IPS-20b (cell line): ENCODE measurements around the gene EIF2A.
"Not testable (repeated sequence)": the region's sequence is repeated elsewhere in the genome, so short reads cannot be mapped to it uniquely, and the experiment has no call there.

Experiments
- H3K27ac ChIP-seq: one replicate; pipeline ENCODE4 v1.5.1; 2013; ENCODE audit warnings: low read length
- H3K27me3 ChIP-seq: 2 replicates; pipeline ENCODE4 v1.6.1; 2013; ENCODE audit warnings: mild to moderate bottlenecking, low read length, inconsistent platforms; ENCODE audit not compliant: insufficient read depth
- H3K36me3 ChIP-seq: 2 replicates; pipeline ENCODE4 v1.6.1; 2013; ENCODE audit warnings: low read depth, mild to moderate bottlenecking, inconsistent platforms, low read length, moderate library complexity; ENCODE audit not compliant: insufficient read depth
- H3K4me1 ChIP-seq: 2 replicates; pipeline ENCODE4 v1.6.1; 2013; ENCODE audit warnings: mild to moderate bottlenecking, control low read depth, inconsistent platforms, low read length, moderate library complexity; ENCODE audit not compliant: insufficient read depth
- H3K4me3 ChIP-seq: 2 replicates; pipeline ENCODE4 v1.5.1; 2013; ENCODE audit warnings: mild to moderate bottlenecking, low read length, inconsistent platforms
- H3K9ac ChIP-seq: 2 replicates; pipeline ENCODE4 v1.6.1; 2013; ENCODE audit warnings: low read depth, mild to moderate bottlenecking, inconsistent platforms, low read length, moderate library complexity
- H3K9me3 ChIP-seq: 2 replicates; pipeline ENCODE4 v1.6.1; 2013; ENCODE audit warnings: mild to moderate bottlenecking, low read depth, low read length, inconsistent platforms; ENCODE audit not compliant: insufficient read depth

EIF2A gene

GRCh38 chr3:150603980-150604319 lies 57.4 kb downstream of the EIF2A start:
- Histone ChIP-seq H3K4me3 (peak overlapping the region; percentile 75), H3K36me3 (peaks cover 12% of the 10 kb centered on the region; the same call in 1 of the 2 replicates), H3K27ac (no peak overlapping the region), H3K9ac (peak overlapping the region; percentile 84; the same call in 1 of the 2 replicates), H3K9me3 (no peaks in the 10 kb centered on the region), H3K27me3 (no peaks in the 10 kb centered on the region), H3K4me1 (peaks cover 29% of the 10 kb centered on the region)

GRCh38 chr3:150605998-150606641 lies 59.5 kb downstream of the EIF2A start:
- H3K27me3 ChIP-seq = no peaks in the 10 kb centered on the region
- peaks cover 13% of the 10 kb centered on the region for H3K4me1 ChIP-seq
- H3K9ac ChIP-seq = no peak overlapping the region
- no peak overlapping the region for H3K27ac ChIP-seq
- H3K9me3 ChIP-seq = no peaks in the 10 kb centered on the region
- H3K4me3 ChIP-seq = peak overlapping the region; percentile 32; the same call in 1 of the 2 replicates
- H3K36me3 ChIP-seq = peaks cover 12% of the 10 kb centered on the region; the same call in 1 of the 2 replicates

- Histone ChIP-seq H3K4me1 (peaks cover 13% of the 10 kb centered on the region), H3K4me3 (peak overlapping the region; percentile 34), H3K9ac (0 out of 2 replicates have a peak overlapping the region, but pooled peaks have one; percentile 18), H3K27ac (peak overlapping the region; percentile 35), H3K27me3 (no peaks in the 10 kb centered on the region), H3K36me3 (peaks cover 18% of the 10 kb centered on the region), H3K9me3 (no peaks in the 10 kb centered on the region)
These were observed 60.9 kb downstream of the EIF2A start for GRCh38 chr3:150607267-150608065.

- H3K27me3 ChIP-seq = no peaks in the 10 kb centered on the region
- peaks cover 36% of the 10 kb centered on the region for H3K36me3 ChIP-seq
- H3K4me3 ChIP-seq = no peak overlapping the region
- H3K27ac ChIP-seq = no peak overlapping the region
- no peaks in the 10 kb centered on the region for H3K9me3 ChIP-seq
- peaks cover 13% of the 10 kb centered on the region for H3K4me1 ChIP-seq
- no peak overlapping the region for H3K9ac ChIP-seq
These were observed 63.4 kb downstream of the EIF2A start for GRCh38 chr3:150609988-150610387.

- H3K27ac ChIP-seq = no peak overlapping the region
- H3K36me3 ChIP-seq = peaks cover 34% of the 10 kb centered on the region
- H3K4me3 ChIP-seq = no peak overlapping the region
- H3K4me1 ChIP-seq = peaks cover 10% of the 10 kb centered on the region
- H3K9me3 ChIP-seq = no peaks in the 10 kb centered on the region
- no peaks in the 10 kb centered on the region for H3K27me3 ChIP-seq
- H3K9ac ChIP-seq = no peak overlapping the region
These were observed 64.2 kb downstream of the EIF2A start for GRCh38 chr3:150610785-150611184.

GRCh38 chr3:150611666-150612065 lies 65.1 kb downstream of the EIF2A start:
- H3K27me3 ChIP-seq = no peaks in the 10 kb centered on the region
- H3K36me3 ChIP-seq = peaks cover 28% of the 10 kb centered on the region
- H3K4me1 ChIP-seq = peaks cover 7% of the 10 kb centered on the region
- H3K4me3 ChIP-seq = no peak overlapping the region
- H3K9ac ChIP-seq = no peak overlapping the region
- no peak overlapping the region for H3K27ac ChIP-seq
- H3K9me3 ChIP-seq = no peaks in the 10 kb centered on the region

- Histone ChIP-seq H3K9me3 (no peaks in the 10 kb centered on the region), H3K27me3 (no peaks in the 10 kb centered on the region), H3K9ac (no peak overlapping the region), H3K36me3 (peaks cover 28% of the 10 kb centered on the region), H3K4me1 (peaks cover 2% of the 10 kb centered on the region), H3K27ac (no peak overlapping the region), H3K4me3 (no peak overlapping the region)
These were observed 65.9 kb downstream of the EIF2A start for GRCh38 chr3:150612494-150612893.

GRCh38 chr3:150613034-150613433 lies 66.4 kb downstream of the EIF2A start:
- H3K27me3 ChIP-seq = no peaks in the 10 kb centered on the region
- peaks cover 28% of the 10 kb centered on the region for H3K36me3 ChIP-seq
- H3K9ac ChIP-seq = no peak overlapping the region
- no peaks in the 10 kb centered on the region for H3K9me3 ChIP-seq
- H3K4me1 ChIP-seq = no peaks in the 10 kb centered on the region
- no peak overlapping the region for H3K4me3 ChIP-seq
- no peak overlapping the region for H3K27ac ChIP-seq

GRCh38 chr3:150613709-150614480 lies 67.3 kb downstream of the EIF2A start:
- no peak overlapping the region for H3K9ac ChIP-seq
- H3K36me3 ChIP-seq = peaks cover 30% of the 10 kb centered on the region
- H3K27me3 ChIP-seq = no peaks in the 10 kb centered on the region
- no peak overlapping the region for H3K27ac ChIP-seq
- H3K9me3 ChIP-seq = no peaks in the 10 kb centered on the region
- no peak overlapping the region for H3K4me3 ChIP-seq
- H3K4me1 ChIP-seq = no peaks in the 10 kb centered on the region

- no peak overlapping the region for H3K27ac ChIP-seq
- peaks cover 18% of the 10 kb centered on the region for H3K36me3 ChIP-seq
These were observed 73.6 kb downstream of the EIF2A start for GRCh38 chr3:150620002-150620689.

GRCh38 chr3:150622955-150623354 lies 76.4 kb downstream of the EIF2A start:
- H3K27me3 ChIP-seq, H3K4me3 ChIP-seq, H3K9ac ChIP-seq, H3K27ac ChIP-seq, H3K9me3 ChIP-seq, H3K4me1 ChIP-seq: not testable (repeated sequence)
- peaks cover 44% of the 10 kb centered on the region for H3K36me3 ChIP-seq

More at GRCh38 chr3:150620002-150620689, 73.6 kb downstream of the EIF2A start:
- Histone ChIP-seq H3K4me1 (no peaks in the 10 kb centered on the region), H3K9ac (no peak overlapping the region), H3K27me3 (no peaks in the 10 kb centered on the region), H3K4me3 (no peak overlapping the region), H3K9me3 (no peaks in the 10 kb centered on the region)
